ACHN (cell line): ENCODE data around the gene PAF1.

Source experiments
- DNase-seq: peaks from one replicate; pipeline ENCODE4 v3.0.0-alpha.2; 2015
- in situ Hi-C: cut with HindIII; loops from 2 replicates; pipeline ENCODE4 v1.10.0; 2017; ENCODE audit warnings: low sequenced_read_pairs, low pct_ligation_motif_present, low pct_unique_long_range_greater_than_20kb

The PAF1 gene

GRCh38 chr19:39420769-39421168 is 29.9 kb upstream of the PAF1 start:
- in situ Hi-C loops, result no loop called here
- DNase-seq, result no peak

GRCh38 chr19:39419003-39419402 is 28.1 kb upstream of the PAF1 start:
- in situ Hi-C loops, result no loop called here
- no peak for DNase-seq

DNA sequence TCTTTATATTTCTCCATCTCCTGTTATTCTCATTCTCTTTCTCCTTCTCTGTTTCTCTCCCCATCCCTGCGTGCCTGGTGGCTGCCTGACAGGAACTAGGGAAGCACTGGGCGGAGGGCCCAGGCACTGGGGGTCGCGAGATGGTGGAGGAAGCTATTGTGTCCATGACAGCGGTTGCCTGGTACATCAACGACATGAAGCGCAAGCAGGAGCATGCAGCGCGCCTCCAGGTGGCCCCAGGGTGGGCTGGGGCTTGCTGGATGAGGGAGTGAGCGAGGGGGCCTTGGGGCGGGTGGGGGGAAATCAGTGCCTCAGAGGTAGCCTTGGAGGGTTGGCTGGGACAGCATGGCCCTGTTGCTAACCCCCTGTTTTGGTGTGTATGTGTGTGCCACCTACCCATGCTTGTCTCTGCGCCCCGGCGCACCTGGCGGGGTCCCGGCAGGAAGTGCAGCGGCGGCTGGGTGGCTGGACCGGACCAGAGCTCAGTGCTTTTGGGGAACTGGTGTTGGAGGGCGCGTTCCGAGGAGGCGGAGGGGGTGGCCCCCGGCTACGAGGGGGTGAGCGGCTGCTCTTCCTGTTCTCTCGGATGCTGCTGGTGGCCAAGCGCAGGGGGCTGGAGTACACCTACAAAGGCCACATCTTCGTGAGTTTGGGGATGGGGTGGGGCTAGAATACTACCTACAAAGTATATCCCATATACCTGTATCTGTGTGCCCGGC is 26.7 kb upstream of the PAF1 start:
- in situ Hi-C loops, result no loop called here
- DNase-seq, result no peak

DNA sequence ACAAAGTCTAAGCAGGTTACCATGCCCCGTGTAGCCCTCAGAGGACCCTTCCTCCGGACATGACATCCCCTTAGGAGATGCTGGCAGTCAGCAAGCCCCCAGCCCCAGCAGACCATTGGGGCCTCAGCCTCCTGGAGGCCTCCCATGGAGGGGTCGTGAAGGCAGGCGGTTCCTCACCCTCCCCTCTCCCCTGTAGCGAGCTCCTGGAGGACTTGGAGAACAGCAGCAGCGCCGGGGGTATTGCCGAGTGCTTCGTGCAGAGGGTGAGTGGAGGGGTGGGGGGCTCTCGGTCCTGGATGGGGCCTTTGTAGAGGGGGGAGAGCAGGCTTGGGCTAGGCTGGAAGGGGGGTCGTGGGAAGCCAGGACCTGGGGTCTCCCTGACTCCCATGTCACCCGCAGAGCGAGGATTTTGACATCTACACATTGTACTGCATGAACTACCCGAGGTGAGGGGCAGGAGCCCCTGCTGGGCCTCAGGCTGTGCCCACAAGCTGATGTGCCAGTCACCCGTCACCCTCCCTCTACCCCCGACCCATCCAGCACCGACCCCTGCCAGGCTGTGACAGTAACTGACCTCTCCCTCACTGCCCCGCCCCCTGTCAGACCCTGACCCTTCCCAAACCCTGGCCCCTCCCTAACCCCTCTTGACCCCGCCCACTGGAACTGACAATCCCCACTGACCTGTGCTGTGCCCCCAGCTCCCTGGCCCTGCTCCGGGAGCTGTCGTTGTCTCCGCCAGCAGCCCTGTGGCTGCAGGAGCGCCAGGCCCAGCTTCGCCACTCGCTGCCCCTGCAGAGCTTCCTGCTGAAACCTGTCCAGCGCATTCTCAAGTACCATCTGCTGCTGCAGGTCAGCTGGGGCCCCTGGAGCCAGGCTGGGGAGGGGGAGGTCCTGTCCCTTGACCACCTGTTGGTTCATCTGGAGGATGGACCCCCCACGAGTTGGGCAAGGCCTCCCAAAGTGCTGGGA is 25.5 kb upstream of the PAF1 start:
- no peak for DNase-seq
- in situ Hi-C loops, result no loop called here

- in situ Hi-C loops, result no loop called here
- no peak for DNase-seq
Measured at GRCh38 chr19:39415111-39416046, 24.5 kb upstream of the PAF1 start.

GRCh38 chr19:39413911-39414608 is 23.2 kb upstream of the PAF1 start:
- no peak for DNase-seq
- in situ Hi-C loops, result no loop called here

- in situ Hi-C loops, result no loop called here
- DNase-seq, result no peak
Measured at GRCh38 chr19:39413272-39413910, 22.5 kb upstream of the PAF1 start.

DNA sequence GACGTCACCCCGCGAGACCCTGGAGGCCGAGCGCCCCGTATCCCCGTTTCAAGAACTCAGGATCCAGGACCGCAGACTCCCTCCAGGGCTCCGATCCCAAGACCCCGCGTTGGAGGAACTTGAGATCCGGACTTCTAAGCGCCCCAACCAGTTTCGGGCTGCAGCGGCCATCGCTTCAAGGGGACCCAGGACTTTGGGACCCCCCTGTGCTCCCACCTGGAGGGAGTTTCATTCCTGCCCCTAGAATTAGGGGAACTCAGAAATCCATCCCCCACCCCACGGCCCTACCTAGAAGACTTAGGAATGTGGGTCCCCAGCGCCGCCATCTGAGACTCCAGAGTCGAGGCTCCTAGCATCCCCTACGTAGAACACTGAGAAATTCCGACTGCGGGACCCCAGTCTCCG is 22.0 kb upstream of the PAF1 start:
- in situ Hi-C loops, result no loop called here

DNA sequence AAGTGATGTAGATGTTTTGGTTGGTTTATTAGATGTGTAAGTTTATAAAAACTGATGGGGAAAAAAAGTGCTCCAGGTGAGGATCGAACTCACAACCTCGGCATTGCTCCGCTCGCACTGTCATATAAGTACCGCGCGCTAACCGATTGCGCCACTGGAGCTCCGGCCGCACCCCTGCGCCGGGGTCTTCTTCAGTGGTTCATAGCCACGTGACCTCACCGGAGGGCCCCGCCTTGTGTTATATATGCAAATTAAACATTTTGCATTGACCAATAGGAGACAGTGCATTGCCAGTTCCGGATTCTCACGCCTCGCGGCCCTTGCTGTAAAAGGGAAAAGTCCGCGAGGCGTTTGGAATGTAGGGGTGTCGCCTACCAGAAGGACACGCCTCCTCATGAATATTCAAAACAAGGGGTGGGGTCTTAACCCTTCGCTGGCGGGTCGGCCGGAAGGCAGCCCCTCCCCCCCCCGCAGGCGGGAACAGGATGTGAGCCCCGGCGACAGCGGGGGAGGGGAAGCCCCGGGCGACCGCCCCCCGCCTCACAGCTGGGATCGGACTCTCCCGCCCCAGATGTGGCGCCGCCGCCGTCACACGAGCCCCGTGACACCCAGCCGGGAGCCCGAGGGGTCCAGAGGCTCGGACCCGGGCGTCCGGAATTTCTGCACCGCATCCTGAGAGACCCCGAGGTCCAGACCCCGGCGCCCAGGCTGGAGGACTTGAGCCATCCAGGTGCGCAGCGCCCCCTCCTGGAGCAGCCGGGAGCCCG is 21.4 kb upstream of the PAF1 start, which contains the start of gene PLEKHG2:
Gene PLEKHG2, plus strand, starts transcription at position 570 of the 767 bp plus-strand sequence. CDS start 1,418 bp downstream, outside the sequence.
- peak; percentile 98 for DNase-seq
- in situ Hi-C loops, result no loop called here

More for the DNA sequence above, 22.0 kb upstream of the PAF1 start:
- DNase-seq, result no peak

GRCh38 chr19:39411832-39412099 is 20.9 kb upstream of the PAF1 start:
- in situ Hi-C loops, result no loop called here

DNA sequence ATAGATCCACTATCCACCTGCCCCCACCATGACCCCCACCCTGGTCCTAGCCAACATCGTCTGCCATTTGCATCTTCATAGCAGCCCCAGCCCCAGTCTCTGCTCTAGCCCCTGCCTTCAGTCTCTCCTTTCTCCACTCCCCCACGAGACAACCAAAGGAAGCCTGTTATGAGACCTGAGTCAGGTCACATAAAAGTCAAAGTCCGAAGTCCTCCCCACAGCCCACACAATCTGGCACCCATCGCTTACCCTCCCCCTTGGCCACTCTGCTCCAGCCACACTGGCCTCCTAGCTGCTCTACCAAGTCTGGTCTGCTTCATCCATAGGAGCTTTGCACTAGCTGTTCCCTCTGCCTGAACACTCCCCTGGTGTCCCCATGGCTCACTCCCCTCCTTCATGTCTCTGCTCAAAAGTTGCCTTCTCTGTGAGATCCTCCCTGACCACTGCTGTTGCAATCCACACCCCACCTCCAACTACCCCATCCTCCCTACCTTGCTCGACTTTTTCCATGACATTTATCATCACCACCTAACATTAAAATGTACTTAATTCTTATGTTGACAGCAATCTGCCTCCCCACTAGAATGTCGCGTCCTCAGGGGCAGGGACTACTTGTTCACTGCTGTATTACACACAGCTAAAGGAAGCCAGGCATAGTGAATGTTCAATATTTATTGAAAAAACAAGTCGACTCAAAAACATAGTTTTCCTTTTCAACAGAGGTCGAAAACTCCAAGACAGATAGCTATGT is 20.4 kb upstream of the PAF1 start:
- in situ Hi-C loops, result no loop called here

More at GRCh38 chr19:39411832-39412099, 20.9 kb upstream of the PAF1 start:
- peak; percentile 88 for DNase-seq

GRCh38 chr19:39410831-39411080 is 19.9 kb upstream of the PAF1 start:
- DNase-seq, result no peak
- in situ Hi-C loops, result no loop called here

More for the DNA sequence above, 20.4 kb upstream of the PAF1 start:
- DNase-seq, result peak; percentile 34

DNA sequence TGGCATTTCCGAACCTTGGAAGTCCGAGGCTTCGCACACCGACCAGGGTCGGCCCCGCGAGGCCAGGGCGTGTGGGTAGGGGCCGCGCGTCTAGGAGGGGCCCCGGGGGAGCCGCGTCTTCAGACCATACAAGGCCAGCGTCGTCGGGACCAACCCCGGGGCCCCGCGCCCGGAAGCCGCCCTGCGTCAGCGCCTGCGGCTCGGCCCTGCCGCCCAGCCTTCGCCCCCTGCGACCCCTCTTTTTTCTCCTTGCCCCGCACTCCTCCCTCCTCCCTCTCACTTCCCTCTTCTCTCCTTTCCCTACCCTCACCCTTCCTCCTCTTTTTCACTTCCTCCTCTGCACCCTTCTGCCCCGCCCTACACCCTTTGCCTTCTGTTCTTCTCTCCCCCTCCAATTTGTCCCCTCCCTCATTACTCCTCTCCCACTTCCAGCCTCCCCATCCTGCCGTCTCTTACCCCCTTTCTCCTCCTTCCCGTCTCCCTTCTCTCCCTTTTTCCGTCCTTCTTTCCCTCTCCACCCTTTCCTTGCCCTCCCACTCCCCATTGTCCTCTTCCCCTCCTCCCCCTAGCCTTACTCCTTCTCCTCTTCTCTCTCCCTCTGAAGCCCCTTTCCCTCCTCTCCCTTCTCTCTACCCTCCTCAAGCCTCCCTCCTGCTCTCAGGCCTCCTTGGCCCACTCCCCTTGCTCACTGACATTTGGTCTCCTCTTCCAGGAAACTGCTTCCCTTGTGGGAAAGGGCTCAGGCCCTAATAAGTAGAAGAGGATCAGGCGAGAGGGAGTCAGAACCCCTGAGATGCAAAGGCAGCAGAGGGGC is 19.3 kb upstream of the PAF1 start:
- in situ Hi-C loops, result no loop called here
- peak; percentile 46 for DNase-seq

GRCh38 chr19:39409208-39410016 is 18.5 kb upstream of the PAF1 start:
- peak; percentile 60 for DNase-seq
- in situ Hi-C loops, result no loop called here
